HG03103 (cell line): ENCODE results near the gene TAMALIN.

Source experiments
- ATAC-seq: cut with Tn5 transposase; IDR thresholded peaks from one replicate; pipeline ENCODE4 v1.9.1; 2021; ENCODE audit warnings: low read depth; ENCODE audit not compliant: unreplicated experiment

TAMALIN gene

DNA sequence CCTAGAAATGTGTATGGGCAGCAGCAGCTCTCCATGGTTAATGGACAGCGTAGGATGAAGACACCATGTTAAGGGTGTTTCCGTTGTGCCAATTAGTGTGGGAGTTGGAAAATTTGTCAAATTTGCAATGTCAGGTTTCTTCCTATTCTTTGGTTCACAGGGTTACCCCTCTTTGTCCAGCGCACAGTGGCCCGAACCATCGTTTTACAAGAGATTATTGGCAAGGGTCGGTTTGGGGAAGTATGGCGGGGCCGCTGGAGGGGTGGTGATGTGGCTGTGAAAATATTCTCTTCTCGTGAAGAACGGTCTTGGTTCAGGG is 26.0 kb upstream of the TAMALIN start:
- ATAC-seq: no peak

DNA sequence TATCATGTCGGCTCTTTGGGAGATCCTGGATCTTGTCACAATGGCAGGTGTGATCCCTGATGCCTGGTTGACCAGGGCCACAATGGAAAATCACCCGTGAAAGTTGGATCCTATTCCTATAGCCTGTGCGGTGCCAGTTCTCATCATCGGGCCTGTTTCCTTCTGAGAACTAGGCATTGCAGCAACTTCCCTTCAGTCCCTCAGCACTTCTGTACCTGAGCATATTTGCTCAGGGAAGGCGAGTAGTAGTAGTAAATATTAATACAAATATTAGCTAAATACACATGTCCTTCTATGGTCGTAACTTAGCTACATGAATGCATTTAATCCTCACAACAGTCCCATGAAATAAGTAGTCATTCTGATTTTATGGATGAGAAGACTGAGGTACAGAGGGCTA is 22.1 kb upstream of the TAMALIN start:
- ATAC-seq: no peak

DNA sequence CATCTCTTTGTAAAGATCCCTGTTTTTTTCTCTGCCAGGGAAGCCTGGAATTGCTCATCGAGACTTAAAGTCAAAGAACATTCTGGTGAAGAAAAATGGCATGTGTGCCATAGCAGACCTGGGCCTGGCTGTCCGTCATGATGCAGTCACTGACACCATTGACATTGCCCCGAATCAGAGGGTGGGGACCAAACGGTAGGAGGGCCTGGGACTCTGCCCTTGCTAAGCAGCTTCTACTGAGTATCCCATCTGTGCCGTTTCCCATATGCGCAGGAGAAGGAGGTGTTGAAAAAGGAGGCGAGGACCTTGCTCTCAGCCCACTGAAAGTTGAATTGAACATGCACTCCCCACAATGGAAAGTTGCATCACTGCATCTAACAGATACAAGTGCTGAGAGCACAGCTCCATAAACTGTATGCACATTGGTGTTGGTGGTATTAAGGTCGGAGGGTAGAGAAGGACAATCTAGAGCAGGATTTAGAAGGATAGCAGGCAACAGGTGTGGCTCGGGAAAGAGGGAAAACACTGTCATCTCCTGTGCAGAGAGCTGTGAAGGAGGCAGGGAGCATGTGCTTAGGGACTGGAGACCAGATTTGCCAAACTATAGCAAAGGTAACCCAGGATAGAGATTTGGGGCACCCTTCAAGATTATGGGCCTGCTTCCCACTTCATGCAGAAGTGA is 21.5 kb upstream of the TAMALIN start:
- no peak for ATAC-seq

DNA sequence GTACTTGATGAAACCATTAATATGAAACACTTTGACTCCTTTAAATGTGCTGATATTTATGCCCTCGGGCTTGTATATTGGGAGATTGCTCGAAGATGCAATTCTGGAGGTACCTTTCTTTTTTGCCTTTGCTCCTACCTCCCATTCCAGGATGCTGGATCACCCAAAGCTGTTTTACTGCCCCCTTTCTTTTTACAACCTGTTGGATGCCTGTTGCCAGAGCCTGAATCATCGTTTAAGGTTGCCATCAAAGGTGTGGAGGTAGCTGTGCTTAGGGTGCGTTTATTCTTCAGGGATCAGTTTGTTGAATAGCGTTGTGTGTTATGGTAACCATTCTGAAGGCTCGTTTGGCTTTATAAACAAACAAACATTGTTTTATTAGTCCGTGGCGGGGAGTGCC is 19.9 kb upstream of the TAMALIN start:
- no peak for ATAC-seq

DNA sequence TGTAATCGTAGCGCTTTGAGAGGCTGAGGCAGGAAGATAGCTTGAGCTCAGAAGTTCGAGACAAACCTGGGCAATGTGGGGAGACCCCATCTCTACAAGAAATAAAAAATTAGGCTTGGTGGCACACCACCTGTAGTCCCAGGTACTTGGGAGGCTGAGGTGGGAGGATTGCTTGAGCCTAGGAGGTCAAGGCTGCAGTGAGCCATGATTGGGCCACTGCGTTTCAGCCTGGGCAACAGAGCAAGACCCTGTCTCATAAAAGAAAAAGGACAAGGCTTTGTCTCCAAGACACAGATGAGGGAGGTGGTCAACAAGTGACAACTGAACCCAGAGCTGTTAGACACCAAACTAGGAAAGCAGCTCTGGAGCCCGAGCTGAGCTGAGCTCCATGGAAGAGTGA is 14.5 kb upstream of the TAMALIN start:
- ATAC-seq: no peak

DNA sequence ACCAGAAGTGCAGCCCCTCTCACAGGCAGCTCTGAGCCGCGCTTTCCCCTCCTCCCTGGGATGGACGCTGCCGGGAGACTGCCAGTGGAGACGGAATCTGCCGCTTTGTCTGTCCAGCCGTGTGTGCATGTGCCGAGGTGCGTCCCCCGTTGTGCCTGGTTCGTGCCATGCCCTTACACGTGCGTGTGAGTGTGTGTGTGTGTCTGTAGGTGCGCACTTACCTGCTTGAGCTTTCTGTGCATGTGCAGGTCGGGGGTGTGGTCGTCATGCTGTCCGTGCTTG is 12.3 kb upstream of the TAMALIN start:
- no peak for ATAC-seq

DNA sequence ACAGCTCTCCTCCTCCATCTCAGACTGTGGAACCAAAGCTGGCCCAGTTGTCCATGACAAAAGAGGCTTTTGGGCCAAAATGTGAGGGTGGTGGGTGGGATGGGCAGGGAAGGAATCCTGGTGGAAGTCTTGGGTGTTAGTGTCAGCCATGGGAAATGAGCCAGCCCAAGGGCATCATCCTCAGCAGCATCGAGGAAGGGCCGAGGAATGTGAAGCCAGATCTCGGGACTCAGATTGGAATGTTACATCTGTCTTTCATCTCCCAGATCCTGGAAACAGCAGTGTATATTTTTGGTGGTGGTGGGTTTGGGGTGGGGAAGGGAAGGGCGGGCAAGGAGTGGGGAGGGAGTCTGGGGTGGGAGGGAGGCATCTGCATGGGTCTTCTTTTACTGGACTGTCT is 11.8 kb upstream of the TAMALIN start:
- ATAC-seq: no peak

DNA sequence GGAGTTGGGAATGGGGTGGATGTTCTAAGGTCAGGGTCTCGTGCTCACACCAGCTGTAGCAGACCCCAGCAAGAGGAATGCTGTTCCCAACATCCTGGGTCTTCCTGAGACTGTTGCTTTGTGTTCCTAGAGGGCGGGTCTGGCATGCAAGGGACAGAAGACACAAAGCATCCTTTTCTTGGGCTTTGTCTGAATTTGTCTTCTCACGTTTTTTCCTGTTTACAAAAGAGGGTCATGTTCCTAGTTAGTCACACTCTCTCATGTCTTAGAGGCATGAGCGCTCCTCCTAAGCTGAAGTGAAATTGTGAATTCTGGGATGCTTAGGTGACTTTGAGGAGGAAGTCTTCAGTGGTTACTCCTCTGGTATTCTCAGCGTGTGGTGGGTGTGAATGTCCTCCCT is 9.6 kb upstream of the TAMALIN start:
- no peak for ATAC-seq

DNA sequence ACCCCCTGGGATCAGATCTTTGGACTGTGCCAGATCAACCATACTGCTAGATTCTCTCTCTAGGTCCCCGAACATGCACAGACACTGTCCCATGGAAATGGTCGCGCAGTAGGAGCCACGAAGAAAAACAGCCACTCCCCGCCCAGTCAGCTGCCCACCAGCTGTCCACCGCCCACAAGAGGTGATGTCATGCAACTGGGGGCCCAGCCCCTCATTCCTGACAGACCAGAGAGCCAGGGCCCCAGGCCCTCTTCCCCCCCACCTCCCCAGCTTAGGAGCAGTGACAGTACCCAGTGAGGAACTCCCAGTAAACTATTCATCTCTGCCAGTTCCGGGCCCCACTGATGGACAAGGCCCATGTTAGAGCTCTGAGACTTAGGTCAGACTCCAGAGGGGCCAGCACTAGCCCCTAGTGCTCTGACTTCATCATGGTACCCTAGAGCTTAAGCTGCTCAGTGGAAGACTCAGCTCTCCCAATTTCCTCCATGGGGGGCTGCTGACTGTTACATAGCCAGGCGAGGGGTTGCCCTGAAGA is 3.7 kb upstream of the TAMALIN start:
- ATAC-seq: no peak

DNA sequence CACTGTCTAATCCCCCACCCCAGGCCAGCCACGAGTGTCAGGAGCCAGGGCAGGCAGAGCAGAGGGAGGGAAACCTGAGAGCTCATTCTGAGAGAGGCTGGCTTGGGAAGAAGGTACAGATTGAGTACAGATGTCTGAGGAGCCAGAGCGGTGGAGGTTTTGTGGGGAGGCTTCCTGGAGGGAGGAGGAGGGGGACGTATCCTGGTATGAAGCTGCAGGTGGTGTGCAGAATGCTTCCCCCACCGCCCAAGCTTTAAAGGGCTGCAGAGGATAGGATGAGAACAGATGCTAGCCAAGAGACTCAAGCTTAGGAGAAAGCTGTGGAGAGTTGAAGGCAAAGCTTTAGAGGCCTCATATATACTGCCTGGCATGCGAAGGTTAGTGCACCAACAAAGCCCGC is 3.2 kb upstream of the TAMALIN start:
- ATAC-seq: no peak

DNA sequence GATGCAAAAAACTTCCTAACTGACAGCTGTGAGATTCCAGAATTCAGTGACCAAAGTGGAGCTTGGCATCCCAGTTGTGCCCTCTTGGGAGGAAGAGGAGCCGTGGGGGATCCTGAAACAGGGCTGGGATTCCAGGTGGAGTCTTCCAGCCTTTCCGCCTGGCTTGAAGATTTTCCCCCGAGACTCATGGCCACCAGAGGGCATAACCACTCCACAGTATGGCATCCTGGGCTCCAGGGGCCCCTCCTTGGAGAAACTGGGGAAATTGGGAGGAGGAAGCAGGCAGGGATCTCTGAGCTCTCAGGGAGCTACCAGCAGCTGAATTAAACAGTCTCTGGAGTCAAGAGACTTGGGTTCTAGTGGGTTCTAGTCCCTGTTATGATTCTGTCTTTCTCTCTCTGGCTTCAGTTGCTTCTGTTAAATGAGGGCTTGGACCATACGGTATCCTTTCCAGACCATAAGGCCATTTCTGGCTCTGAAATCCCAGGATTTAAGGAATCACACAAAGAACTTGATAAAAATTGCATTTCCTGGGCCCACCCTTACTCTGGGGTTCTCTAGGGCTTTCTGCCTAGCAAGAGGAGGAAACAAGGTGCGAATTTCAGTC is 2.6 kb upstream of the TAMALIN start:
- ATAC-seq: no peak

DNA sequence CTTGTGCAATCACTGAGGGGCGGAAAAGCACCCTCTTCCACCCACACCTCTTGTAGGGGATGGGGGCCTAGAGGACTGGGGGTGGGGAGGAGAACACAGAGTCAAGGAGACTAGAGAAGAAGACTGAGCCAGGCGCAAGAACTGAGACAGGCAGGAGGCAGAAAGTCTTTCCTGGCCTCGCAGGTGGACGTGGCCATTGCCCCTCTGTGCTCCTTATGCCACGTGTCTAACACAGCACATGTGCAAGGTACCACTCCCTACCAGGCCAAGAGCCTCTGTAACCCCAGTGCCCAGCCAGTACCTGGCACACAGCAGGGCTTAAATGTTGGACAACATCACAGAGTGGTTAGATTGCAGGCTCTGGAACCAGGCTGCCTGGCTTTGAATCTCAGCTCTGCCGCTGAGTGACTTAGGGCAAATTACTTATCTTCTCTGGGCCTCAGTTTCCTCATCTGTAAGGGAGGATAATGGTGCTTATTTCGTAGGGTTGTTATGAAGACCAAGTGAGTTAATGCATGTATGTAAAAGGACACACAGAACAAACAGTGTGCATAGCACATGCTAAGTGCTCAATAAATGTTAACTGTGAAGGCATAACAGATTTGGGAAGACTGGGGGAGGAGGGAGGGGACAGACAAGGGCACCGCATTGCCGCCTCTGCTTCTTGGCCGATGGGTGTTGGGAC is 1.4 kb upstream of the TAMALIN start:
- no peak for ATAC-seq

DNA sequence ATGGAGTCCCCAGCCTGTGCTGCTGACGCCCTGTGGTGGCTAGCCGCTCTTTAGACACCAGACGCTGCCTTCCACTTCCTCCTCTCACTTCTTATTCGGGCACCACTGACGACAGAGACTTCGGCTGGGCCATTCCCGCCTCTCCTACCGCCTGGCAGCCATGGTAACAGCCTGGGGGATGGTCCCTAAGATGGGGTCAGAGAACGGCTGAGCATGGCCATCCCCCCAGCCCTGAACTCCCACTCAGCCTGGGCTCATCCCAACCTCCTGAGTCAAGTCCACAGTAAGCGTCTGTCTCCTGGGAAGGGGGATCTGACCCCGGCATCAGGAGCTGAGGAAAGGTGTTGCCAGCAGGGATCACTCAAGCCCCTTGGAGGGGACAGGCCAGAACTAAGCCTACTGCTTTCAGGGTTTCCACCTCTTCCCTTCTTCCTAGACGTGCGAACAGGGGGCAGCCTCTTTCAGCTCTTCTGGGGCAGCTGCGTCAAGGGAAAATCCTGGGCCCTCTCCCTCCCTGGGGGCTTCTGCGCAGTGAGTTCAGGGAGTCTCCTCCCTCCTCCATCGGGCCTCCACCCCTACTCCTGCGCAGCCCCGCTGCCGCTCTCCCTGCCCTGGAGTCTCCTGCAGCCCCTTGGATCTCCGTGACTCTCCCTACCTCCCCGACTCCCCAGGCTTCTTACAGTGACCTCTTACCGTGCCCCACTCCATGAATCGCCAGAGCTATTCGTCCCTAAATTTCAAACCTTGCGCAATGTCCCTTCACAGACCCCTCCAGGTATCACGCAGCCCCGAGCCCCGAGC is 643 bp upstream of the TAMALIN start:
- ATAC-seq: peak; percentile 66

DNA sequence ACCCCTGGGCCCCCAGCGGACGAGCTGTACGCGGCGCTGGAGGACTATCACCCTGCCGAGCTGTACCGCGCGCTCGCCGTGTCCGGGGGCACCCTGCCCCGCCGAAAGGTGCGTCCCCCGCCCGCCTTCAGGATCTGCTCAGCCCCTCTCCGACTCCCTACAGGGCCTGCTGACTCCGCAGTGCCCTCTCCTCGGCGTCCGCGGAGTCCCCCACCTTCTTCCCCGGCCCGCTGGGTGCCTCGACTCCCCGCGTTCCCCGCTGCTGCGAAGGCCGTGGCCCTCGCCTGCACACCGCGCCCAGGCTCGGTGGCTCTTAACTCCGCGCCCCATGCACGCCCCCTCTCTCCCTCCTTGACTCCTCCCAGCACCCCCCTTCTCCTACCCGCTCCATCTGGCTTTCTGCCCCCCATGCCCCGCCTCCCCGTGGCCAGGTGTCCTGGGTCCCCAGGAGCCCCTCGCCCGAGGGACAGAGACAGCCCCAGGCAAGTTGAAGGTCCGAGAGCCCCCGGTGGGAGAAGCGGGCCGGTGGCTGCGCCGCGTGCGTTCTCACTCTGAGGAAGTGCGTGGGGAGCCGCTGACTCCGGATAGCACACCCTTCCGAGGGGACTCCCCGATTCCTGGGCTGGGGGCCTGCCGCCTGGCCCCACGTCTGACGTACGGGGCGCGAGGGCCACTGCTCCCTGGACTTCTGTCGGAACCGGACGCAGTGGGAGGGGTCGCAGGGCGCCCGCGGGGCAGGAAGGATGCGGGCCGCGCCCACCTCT is 594 bp downstream of the TAMALIN start:
- no peak for ATAC-seq

DNA sequence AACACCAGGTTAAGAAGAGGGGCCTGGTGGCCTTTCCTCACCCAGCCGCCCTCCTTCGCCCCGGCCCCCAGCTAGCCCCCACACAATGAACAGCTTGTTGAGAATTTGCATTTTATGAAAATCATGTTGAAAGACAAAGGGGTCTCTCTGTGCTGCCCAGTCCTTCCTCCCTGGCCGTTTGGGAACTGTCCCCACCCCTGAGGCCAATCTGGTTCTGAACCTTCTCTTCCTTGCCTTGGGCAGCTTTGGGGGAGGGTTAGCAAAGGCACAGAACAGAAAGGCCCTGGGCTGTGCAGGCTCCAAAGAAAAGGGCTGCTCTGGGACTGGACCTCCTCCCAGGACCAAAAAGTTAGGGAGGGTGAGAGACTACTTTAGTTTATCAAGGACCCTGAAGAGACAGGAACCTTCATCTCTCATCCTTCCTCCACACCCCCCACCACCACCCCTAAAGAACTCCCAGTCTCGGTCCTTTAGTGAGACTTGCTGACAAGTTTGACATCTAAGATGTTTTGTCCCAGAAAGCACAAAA is 1.3 kb downstream of the TAMALIN start:
- ATAC-seq: no peak

DNA sequence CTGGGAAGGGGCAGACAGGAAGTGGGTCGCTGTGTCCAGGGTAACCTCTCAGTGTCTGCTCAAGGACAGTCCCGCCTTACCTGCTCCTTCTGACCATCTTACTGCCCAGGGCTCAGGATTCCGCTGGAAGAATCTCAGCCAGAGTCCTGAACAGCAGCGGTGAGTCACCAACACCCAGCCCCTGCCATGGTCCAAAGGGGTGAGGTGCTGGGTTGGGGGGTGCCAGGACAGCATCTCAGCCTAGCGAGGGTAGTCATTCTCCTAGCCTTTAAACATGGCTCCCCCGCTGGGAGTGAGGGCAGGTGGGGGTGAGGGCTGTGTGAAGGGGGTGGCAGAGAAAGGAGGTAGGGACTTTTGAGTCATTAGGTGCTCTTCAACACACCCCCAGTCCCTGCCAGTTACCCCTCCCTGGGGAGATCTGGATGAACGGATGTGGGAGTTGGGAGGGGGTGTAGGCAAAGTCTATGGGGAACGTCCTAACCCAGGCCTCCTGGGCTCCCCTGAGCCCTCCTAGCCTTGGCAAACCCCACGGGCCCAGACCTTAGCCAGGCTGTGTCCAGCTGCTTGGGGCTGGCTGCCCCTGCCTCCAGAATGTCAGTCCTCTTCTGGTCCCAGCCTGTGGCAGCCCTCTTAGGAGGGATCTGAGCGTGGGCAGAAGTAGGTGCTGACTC is 2.5 kb downstream of the TAMALIN start:
- no peak for ATAC-seq

DNA sequence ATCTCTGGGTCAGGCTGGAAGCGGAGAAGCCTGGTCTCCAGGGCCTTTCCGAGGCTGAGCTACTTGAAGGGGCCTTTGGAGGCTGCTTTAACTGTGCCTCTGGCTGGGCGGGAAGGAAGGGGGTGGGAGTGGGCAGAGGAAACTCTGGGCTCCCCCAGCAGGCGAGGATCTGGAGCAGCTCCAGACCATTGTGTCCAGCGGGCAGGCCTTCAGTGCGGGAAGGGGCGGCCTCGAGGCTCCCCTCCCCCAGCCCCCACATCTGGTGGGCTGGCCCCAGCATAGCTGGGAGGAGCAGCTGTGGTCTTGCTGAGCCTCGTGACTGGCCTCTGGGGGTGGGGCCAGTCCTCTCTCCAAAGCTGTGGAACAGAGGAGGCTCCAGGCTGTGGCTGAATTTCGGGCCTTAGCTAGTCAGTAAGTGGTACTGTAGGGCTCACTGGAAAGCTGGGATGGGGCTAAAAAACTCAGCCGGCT is 3.4 kb downstream of the TAMALIN start:
- ATAC-seq: no peak

DNA sequence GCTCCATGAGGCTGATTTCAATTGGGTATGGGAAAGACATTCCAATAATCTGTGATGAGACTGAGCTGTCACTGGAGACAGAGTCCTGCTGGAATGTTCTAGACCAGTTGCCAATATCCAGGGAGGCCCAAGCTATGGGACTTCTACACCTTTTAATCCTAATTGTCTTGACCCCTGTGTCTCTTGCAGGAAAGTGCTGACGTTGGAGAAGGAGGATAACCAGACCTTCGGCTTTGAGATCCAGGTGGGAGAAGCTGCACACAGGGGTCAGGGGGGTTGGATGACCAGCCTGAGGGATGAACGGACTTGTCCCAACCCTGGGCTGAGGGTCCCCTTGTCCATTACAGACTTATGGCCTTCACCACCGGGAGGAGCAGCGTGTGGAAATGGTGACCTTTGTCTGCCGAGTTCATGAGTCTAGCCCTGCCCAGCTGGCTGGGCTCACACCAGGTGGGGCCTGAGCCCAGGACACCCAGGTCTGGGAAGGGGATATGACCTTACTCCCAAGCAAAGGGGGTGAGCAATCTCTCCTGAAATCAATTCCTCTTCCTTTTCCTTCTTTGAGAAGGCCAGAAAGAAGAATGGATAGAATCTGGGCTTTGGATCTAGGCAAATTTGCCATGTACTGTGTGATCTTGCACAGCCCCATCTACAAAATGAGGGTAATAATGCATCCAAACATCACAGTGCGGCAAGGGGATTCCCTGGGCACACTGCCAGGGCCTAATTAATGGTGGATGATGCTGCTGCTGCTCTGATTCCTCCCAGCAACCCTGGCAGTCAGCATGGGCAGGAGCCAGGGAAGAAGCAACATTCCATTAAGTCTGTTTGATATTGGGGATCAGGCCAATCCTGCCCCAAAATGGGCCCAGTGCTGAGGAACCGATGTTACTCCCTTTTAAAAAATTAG is 4.2 kb downstream of the TAMALIN start:
- no peak for ATAC-seq
